Right atrium auricular region (tissue), 2 donors: ENCODE results near the gene NREP. TPM values are rescaled to one million over a fixed set of nuclear protein-coding genes. Genes with fewer than 3 reads are reported as not detected.

Experiments
- DNase-seq: peaks from one replicate; pipeline ENCODE4 v3.0.0-alpha.2; 2019; ENCODE audit warnings: low spot score
- H3K27ac ChIP-seq, 2 donors: fragments of 200-600 bp; sonication (generic); 1 replicate in 1 of 2; 2 replicates in 1 of 2; pipeline ENCODE4 v1.5.1; 2016 to 2019
- H3K27me3 ChIP-seq, 2 donors: fragments of 200-600 bp; sonication (generic); one replicate each; pipeline versions ENCODE4 v1.5.1 to v1.6.0; 2017 to 2019
- H3K36me3 ChIP-seq: fragments of 200-600 bp; sonication (generic); one replicate; pipeline ENCODE4 v1.5.1; 2016
- H3K4me1 ChIP-seq, 2 donors: fragments of 200-600 bp; sonication (generic); one replicate each; pipeline versions ENCODE4 v1.5.1 to v1.6.0; 2017 to 2019
- H3K4me3 ChIP-seq, 2 donors: fragments of 200-600 bp; sonication (generic); 1 replicate in 1 of 2; 2 replicates in 1 of 2; pipeline ENCODE4 v1.5.1; 2017 to 2019; ENCODE audit warnings: mild to moderate bottlenecking in 1 of 2, moderate library complexity in 1 of 2
- H3K9me3 ChIP-seq, 2 donors: fragments of 200-600 bp; sonication (generic); one replicate each; pipeline ENCODE4 v1.5.1; 2019
- CTCF ChIP-seq, 2 donors: fragments of 200-600 bp; sonication (generic); IDR thresholded peaks; one replicate each; pipeline ENCODE4 v1.5.1; 2019; ENCODE audit warnings: antibody characterized with exemption in 2 of 2
- total RNA-seq, 2 donors: library from RNA; depleted of rRNA; stranded (reverse); fragments of >200 nt; gene quantifications; one replicate each; pipeline ENCODE4 v1.1.0, GENCODE V29; 2016

NREP gene
- total RNA-seq, 2 donors from 2014 or later, result 7.2 to 22.9 TPM

DNA sequence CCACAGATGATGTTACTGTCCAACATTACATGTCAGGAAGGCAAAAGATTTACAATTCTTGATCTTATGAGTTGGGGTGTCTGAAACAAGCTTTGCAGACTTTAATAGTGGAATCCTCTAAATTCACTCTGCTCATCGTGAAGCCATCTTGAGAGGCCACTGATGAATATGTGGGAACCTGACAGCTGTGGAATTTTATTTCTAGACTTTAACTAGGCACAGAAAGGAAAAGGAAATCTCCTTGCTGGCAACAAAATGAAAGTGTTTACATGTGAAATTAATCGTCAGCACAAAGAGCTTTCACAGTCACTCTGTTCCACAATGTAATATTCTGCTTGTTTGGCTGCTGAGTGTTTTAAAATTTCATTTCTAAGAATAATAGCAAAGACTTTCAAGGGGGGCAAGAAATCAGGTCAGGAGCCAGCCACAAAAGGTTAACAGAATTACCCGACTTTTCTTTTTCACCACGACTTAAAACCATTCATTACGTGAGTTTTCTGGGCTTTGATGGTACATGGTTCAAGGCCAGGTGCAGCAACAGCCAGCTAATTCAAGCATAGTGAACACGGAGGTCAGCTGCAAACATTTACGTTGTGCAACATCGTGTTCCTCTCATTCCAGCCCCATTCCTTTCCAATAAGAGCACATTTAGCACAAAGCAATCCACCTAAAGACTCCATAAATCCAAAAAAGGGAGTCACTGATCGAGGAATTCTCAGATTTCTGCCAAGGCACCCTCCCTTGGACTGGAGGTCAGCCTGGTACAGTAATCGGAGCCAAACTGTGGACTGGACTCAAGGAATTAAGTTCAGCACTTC, 14.6 kb downstream of the NREP start:
- H3K27me3 ChIP-seq, result no peaks in the 10 kb centered on the region
- H3K36me3 ChIP-seq, result no peaks in the 10 kb centered on the region
- peaks cover 0 to 71% of the 10 kb centered on the region in 2 donors for H3K4me1 ChIP-seq
- no peaks in the 10 kb centered on the region for H3K9me3 ChIP-seq
- peak overlapping the region in 1 of 2 donors; percentile 23 for H3K4me3 ChIP-seq
- H3K27ac ChIP-seq, result peak overlapping the region in 1 of 2 donors; percentile 46
- DNase-seq, result no peak
- TF ChIP-seq CTCF (IDR thresholded peaks at IDR 0.05), result no peak

DNA sequence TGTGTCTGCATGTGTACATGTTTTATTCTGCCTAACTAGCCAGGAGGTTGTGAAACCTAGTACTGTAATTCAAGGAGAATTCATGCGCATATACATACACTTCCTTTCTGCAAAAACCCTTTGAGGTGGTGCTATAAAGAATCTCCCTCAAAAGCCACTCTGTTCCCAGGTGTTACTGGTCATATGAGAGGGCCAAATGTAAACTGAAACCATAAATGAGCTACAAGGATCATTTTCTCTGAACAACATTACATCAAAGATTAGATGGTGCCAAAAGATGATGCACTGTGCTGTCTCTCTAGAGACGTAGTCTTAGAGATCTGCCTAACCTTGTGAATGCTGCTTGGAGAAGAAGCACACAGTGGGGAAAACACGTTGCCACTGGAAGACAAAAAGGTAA, 15.7 kb downstream of the NREP start:
- Histone ChIP-seq H3K27me3 (no peaks in the 10 kb centered on the region), H3K27ac (no peak overlapping the region), H3K4me3 (no peak overlapping the region), H3K4me1 (peaks cover 0 to 68% of the 10 kb centered on the region in 2 donors), H3K9me3 (no peaks in the 10 kb centered on the region), H3K36me3 (no peaks in the 10 kb centered on the region)
- no peak for TF ChIP-seq CTCF (IDR thresholded peaks at IDR 0.05)
- DNase-seq, result no peak

DNA sequence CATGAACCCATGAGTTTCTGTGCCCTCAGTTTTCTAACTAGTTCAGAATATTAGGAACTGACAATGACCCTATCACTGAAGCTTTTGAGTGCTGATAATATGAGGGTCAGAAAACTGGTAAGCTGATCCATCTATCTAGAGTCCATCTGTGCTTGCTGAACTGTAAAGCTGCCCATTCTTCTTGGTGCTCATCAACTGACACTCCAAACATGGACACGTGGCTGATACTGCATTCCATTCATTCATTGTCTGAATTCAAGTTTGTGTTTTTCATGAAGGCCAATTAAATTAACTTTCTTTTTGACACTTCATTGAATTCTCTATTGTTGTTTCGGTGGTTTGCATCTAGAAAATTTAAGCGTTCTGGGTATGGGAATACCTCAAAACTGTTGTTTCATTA, 17.6 kb downstream of the NREP start:
- Histone ChIP-seq H3K4me3 (no peak overlapping the region), H3K36me3 (no peaks in the 10 kb centered on the region), H3K27me3 (no peaks in the 10 kb centered on the region), H3K9me3 (no peaks in the 10 kb centered on the region), H3K4me1 (peaks cover 0 to 83% of the 10 kb centered on the region in 2 donors), H3K27ac (no peak overlapping the region)
- no peak for DNase-seq
- TF ChIP-seq CTCF (IDR thresholded peaks at IDR 0.05), result no peak

DNA sequence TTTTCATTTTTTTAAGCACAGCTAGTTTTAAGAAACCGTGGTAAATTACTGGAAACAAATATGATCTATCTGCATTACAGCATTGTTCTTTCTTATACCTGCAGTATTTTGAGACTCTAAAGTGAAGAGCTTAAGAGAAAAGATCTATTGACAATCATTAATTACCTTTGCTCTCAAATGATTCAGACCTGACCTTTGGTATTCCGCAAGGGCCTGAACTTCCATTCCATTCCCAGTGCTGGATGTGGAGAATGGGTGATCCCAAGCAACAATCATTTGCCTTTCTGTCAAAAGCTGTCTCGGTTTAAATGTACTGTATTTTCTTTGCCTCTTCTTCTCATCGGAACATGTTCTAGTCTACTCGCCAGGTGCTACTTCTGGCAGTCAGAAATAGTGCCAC, 18.9 kb downstream of the NREP start:
- TF ChIP-seq CTCF (IDR thresholded peaks at IDR 0.05), result no peak
- Histone ChIP-seq H3K4me1 (peaks cover 0 to 83% of the 10 kb centered on the region in 2 donors), H3K4me3 (no peak overlapping the region), H3K27me3 (no peaks in the 10 kb centered on the region), H3K27ac (no peak overlapping the region), H3K36me3 (no peaks in the 10 kb centered on the region), H3K9me3 (no peaks in the 10 kb centered on the region)
- no peak for DNase-seq

GRCh38 chr5:111737716-111738115, 19.3 kb downstream of the NREP start:
- peaks cover 0 to 80% of the 10 kb centered on the region in 2 donors for H3K4me1 ChIP-seq
- DNase-seq, result no peak
- H3K27ac ChIP-seq, result no peak overlapping the region

More at GRCh38 chr5:111737716-111738115, 19.3 kb downstream of the NREP start:
- no peaks in the 10 kb centered on the region for H3K9me3 ChIP-seq
- H3K36me3 ChIP-seq, result no peaks in the 10 kb centered on the region
- no peaks in the 10 kb centered on the region for H3K27me3 ChIP-seq
- no peak for TF ChIP-seq CTCF (IDR thresholded peaks at IDR 0.05)
- H3K4me3 ChIP-seq, result no peak overlapping the region
